Measurements from ENCODE around the gene KRT83.
A peak's percentile ranks its signal among the peaks of the same experiment; 100 is the strongest.
"Not testable (repeated sequence)": the region's sequence is repeated elsewhere in the genome, so short reads cannot be mapped to it uniquely, and the experiment has no call there.

Gene KRT83

DNA sequence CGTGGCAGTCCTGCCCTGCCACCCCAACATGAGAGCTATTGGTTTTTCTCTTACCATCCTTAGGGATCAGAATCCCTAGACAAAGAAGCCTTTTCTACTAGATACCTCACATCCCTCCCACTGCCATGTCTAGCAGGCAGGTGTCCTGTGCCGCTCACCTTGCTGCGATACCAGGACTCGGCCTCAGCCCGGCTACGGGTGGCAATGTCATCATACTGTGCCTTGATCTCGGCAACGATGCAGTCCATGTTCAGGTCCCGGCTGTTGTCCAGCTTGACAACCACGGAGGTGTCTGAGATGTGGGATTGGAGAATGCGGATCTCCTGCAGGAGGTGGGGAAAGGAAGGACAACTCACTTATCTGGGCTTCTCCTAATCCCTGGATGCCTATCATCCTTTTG lies 4.5 kb downstream of the KRT83 start:
- DNase-seq (ENCODE audit: extremely low read depth, insufficient read length), result no peak
- no peak overlapping the region for H3K4me3 ChIP-seq (replicated peaks; ENCODE audit: low read depth, low read length)
- no peaks in the 10 kb centered on the region for H3K36me3 ChIP-seq (ENCODE audit: control insufficient read depth, insufficient read depth, low read length)
- TF ChIP-seq, protein P1, sequence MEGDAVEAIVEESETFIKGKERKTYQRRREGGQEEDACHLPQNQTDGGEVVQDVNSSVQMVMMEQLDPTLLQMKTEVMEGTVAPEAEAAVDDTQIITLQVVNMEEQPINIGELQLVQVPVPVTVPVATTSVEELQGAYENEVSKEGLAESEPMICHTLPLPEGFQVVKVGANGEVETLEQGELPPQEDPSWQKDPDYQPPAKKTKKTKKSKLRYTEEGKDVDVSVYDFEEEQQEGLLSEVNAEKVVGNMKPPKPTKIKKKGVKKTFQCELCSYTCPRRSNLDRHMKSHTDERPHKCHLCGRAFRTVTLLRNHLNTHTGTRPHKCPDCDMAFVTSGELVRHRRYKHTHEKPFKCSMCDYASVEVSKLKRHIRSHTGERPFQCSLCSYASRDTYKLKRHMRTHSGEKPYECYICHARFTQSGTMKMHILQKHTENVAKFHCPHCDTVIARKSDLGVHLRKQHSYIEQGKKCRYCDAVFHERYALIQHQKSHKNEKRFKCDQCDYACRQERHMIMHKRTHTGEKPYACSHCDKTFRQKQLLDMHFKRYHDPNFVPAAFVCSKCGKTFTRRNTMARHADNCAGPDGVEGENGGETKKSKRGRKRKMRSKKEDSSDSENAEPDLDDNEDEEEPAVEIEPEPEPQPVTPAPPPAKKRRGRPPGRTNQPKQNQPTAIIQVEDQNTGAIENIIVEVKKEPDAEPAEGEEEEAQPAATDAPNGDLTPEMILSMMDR (IDR thresholded peaks at IDR 0.05; ENCODE audit: insufficient read depth, low read length, poor library complexity, severe bottlenecking), result no peak
- H3K27me3 ChIP-seq (replicated peaks; ENCODE audit: control insufficient read depth, insufficient read depth, low read length), result peaks cover 6% of the 10 kb centered on the region

DNA sequence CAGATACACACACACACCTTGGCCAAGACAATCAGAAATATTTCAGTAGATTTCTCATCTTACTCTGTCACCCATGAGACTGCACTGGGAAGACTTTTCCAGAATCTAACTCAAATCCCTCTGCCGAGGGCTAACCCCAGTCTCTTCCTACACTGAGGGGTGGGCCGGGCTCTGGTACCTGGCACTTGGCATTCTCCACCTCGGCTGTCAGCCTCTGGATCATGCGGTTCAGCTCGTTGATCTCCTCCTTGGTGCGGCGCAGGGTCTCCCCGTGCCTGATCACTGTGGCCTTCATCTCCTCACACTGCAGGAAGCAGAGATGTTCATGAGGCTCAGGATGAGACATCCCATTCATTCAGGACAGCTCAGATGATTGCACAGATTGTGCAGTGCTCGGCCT lies 4.9 kb downstream of the KRT83 start:
- DNase-seq (ENCODE audit: extremely low read depth, insufficient read length), result no peak

DNA sequence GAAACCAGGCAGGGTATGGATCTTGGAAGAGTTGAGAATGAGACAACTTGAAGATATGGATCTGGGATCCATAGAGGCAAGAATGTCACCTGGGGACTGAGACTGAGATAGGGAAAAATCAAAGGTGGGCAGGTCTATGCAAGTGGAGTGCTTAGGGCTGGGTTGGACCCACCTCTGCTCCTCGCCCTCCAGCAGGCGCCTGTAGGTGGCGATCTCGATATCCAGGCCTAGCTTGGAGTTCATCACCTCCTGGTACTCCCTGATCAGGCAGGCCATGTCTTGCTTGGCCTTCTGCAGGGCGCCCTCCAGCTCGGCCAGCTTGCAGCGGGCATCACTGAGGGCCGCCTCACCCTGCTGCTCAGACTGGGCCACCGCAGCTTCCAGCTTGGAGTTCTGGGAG lies 5.5 kb downstream of the KRT83 start:
- TF ChIP-seq, protein P1 (IDR thresholded peaks at IDR 0.05; ENCODE audit: insufficient read depth, low read length, poor library complexity, severe bottlenecking), result peak; percentile 68
- not testable (repeated sequence) for H3K4me3 ChIP-seq (replicated peaks; ENCODE audit: low read depth, low read length); H3K27me3 ChIP-seq (replicated peaks; ENCODE audit: control insufficient read depth, insufficient read depth, low read length); DNase-seq (ENCODE audit: extremely low read depth, insufficient read length); H3K36me3 ChIP-seq (ENCODE audit: control insufficient read depth, insufficient read depth, low read length)

More for the DNA sequence above, 4.9 kb downstream of the KRT83 start:
- Histone ChIP-seq H3K27me3 (replicated peaks; ENCODE audit: control insufficient read depth, insufficient read depth, low read length) (peaks cover 2% of the 10 kb centered on the region), H3K4me3 (replicated peaks; ENCODE audit: low read depth, low read length) (no peak overlapping the region), H3K36me3 (ENCODE audit: control insufficient read depth, insufficient read depth, low read length) (no peaks in the 10 kb centered on the region)
- TF ChIP-seq, protein P1 (IDR thresholded peaks at IDR 0.05; ENCODE audit: insufficient read depth, low read length, poor library complexity, severe bottlenecking), result no peak

DNA sequence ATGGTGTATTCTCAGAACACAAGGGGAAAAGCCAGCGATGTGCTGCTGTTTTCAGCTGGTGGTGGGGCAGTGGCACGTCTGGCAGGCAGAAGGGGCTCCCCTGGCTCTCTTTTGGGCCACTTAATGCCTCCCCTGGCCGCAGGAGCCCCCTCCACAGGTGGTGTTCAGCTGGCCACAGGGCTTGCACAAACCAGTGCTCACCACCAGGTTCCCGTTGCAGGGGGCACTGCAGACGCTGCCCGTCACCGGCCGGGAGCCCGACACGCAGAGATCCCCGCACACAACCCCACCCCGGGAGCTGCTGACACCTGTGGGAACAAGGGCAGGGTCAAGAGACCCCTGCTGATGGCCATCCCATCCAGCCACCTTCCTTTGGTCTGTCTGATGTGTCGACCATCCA lies 6.7 kb downstream of the KRT83 start:
- H3K4me3 ChIP-seq (replicated peaks; ENCODE audit: low read depth, low read length), result no peak overlapping the region
- TF ChIP-seq, protein P1 (IDR thresholded peaks at IDR 0.05; ENCODE audit: insufficient read depth, low read length, poor library complexity, severe bottlenecking), result no peak
- peaks cover 2% of the 10 kb centered on the region for H3K27me3 ChIP-seq (replicated peaks; ENCODE audit: control insufficient read depth, insufficient read depth, low read length)
- H3K36me3 ChIP-seq (ENCODE audit: control insufficient read depth, insufficient read depth, low read length), result no peaks in the 10 kb centered on the region
- DNase-seq (ENCODE audit: extremely low read depth, insufficient read length), result no peak

DNA sequence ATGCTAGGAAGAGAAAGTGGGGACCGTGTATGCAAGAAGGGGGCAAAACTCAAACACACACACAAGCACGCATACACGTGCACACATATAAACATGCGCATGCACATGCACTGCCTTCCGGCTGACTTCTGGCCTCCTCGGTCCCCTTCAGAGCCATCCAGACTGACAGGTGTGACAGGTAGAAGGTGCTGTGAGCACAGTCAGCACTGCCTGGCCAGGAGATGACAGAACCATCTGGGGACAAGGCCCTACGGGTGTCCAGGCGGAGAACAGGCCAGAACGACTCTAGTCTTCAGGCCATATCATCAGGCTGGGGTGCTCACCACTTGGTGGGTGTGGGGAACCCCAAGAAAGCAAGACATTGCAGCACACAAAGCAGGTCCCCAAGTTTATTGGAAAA lies 7.3 kb downstream of the KRT83 start:
- no peak overlapping the region for H3K4me3 ChIP-seq (replicated peaks; ENCODE audit: low read depth, low read length)
- TF ChIP-seq, protein P1 (IDR thresholded peaks at IDR 0.05; ENCODE audit: insufficient read depth, low read length, poor library complexity, severe bottlenecking), result no peak
- H3K27me3 ChIP-seq (replicated peaks; ENCODE audit: control insufficient read depth, insufficient read depth, low read length), result no peaks in the 10 kb centered on the region; the same call in none of the 2 replicates
- no peak for DNase-seq (ENCODE audit: extremely low read depth, insufficient read length)
- H3K36me3 ChIP-seq (ENCODE audit: control insufficient read depth, insufficient read depth, low read length), result no peaks in the 10 kb centered on the region

DNA sequence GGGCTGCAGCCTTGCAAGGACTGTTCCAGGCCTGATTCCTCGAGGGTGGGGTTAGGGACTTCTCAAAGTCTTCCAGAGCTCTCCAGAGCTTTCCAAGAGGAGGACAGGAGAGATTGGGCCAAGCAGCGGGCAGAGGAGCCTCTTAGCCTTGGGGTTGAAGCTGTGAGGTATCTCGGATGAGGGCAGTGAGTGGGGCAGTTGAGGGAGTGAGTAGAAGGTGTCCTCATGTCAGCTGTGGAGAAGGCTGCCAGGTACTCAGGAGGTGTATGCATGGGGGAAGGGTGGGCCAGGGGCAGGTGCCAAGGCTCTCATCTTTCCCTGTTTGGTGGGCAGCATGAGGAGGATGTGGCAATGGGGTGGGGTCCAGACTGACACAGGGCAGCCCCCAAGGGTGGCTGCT lies 7.7 kb downstream of the KRT83 start:
- no peaks in the 10 kb centered on the region for H3K36me3 ChIP-seq (ENCODE audit: control insufficient read depth, insufficient read depth, low read length)
- H3K4me3 ChIP-seq (replicated peaks; ENCODE audit: low read depth, low read length), result no peak overlapping the region
- no peak for DNase-seq (ENCODE audit: extremely low read depth, insufficient read length)
- H3K27me3 ChIP-seq (replicated peaks; ENCODE audit: control insufficient read depth, insufficient read depth, low read length), result no peaks in the 10 kb centered on the region; the same call in none of the 2 replicates
- TF ChIP-seq, protein P1 (IDR thresholded peaks at IDR 0.05; ENCODE audit: insufficient read depth, low read length, poor library complexity, severe bottlenecking), result no peak

Measured in GM06990 (cell line).